ENCODE results near the gene SYNGR2.

- no peak for TF ChIP-seq FOXM1 (IDR thresholded peaks at IDR 0.05; ENCODE audit: borderline replicate concordance)
- TF ChIP-seq LEF1 (IDR thresholded peaks at IDR 0.05; ENCODE audit: borderline replicate concordance): no peak
Measured at GRCh38 chr17:78163881-78164747, 4.3 kb upstream of the SYNGR2 start.

Measured in HEK293T (cell line).